HEK293 (cell line): Measurements from ENCODE around the gene PA2G4.

Experiments
- CTCF ChIA-PET: fragments of 350-600 bp; formaldehyde crosslinking; extraction: SDS; loops from one replicate; lab custom pipeline; 2021; ENCODE audit warnings: antibody characterized with exemption; lab: Yijun Ruan, JAX
- POLR2A ChIA-PET: fragments of 300-600 bp; formaldehyde crosslinking; extraction: SDS; loops from one replicate; lab custom pipeline; 2020; ENCODE audit warnings: antibody characterized with exemption, inconsistent platforms; lab: Yijun Ruan, JAX
- H3K27ac ChIP-seq: fragments of 200-500 bp; sonication (Bioruptor generic); 2 replicates; pipeline ENCODE4 v1.5.1; 2014; ENCODE audit warnings: low read depth, low read length, control low read depth, inconsistent platforms; ENCODE audit errors: extremely low read depth
- H3K36me3 ChIP-seq, 2 experiments: fragments of 200-500 bp in 1 of 2; sonication (Bioruptor generic) in 1 of 2; 1 replicate in 1 of 2; 2 replicates in 1 of 2; pipeline ENCODE4 v1.5.1; 2014 to 2017; ENCODE audit warnings: inconsistent platforms in 2 of 2, low read length in 2 of 2; ENCODE audit not compliant: control insufficient read depth in 2 of 2, insufficient read depth in 1 of 2
- H3K4me1 ChIP-seq: fragments of 200-500 bp; sonication (Bioruptor generic); 2 replicates; pipeline ENCODE4 v1.5.1; 2014; ENCODE audit warnings: mild to moderate bottlenecking, low read length, inconsistent platforms; ENCODE audit not compliant: control insufficient read depth, insufficient read depth
- H3K4me3 ChIP-seq: 2 replicates; pipeline ENCODE4 v1.5.1; 2011; ENCODE audit warnings: low read depth, mild to moderate bottlenecking, control low read depth, low read length, moderate library complexity
- H3K9me3 ChIP-seq: fragments of 200-500 bp; sonication (Bioruptor generic); 2 replicates; pipeline ENCODE4 v1.5.1; 2014; ENCODE audit warnings: low read depth, low read length, inconsistent platforms; ENCODE audit not compliant: control insufficient read depth, insufficient read depth
- GLIS2 ChIP-seq: fragments of 450-650 bp; formaldehyde crosslinking; IDR thresholded peaks from 2 replicates; pipeline ENCODE4 v1.5.1; 2016; ENCODE audit warnings: missing biosample characterization, missing genetic modification characterization
- HIC1 ChIP-seq: fragments of 450-650 bp; formaldehyde crosslinking; IDR thresholded peaks from 2 replicates; pipeline ENCODE4 v1.5.1; 2016; ENCODE audit warnings: missing biosample characterization, missing genetic modification characterization
- KLF1 ChIP-seq: fragments of 450-650 bp; formaldehyde crosslinking; IDR thresholded peaks from 2 replicates; pipeline ENCODE4 v1.5.1; 2016; ENCODE audit warnings: missing biosample characterization, missing genetic modification characterization
- KLF17 ChIP-seq: fragments of 450-650 bp; formaldehyde crosslinking; IDR thresholded peaks from 2 replicates; pipeline ENCODE4 v1.5.1; 2016; ENCODE audit warnings: missing biosample characterization, missing genetic modification characterization
- KLF8 ChIP-seq: fragments of 450-650 bp; formaldehyde crosslinking; IDR thresholded peaks from 2 replicates; pipeline ENCODE4 v1.5.1; 2016; ENCODE audit warnings: missing biosample characterization, missing genetic modification characterization
- MYNN ChIP-seq: fragments of 450-650 bp; formaldehyde crosslinking; IDR thresholded peaks from 2 replicates; pipeline ENCODE4 v1.5.1; 2016; ENCODE audit warnings: missing biosample characterization, missing genetic modification characterization, borderline replicate concordance
- WT1 ChIP-seq: fragments of 450-650 bp; formaldehyde crosslinking; IDR thresholded peaks from 2 replicates; pipeline ENCODE4 v1.5.1; 2016; ENCODE audit warnings: missing biosample characterization, missing genetic modification characterization
- ZBTB21 ChIP-seq: fragments of 450-650 bp; formaldehyde crosslinking; IDR thresholded peaks from 2 replicates; pipeline ENCODE4 v1.5.1; 2017; ENCODE audit warnings: missing biosample characterization, missing genetic modification characterization
- ZBTB26 ChIP-seq: fragments of 450-650 bp; formaldehyde crosslinking; optimal IDR thresholded peaks from 2 replicates; pipeline ENCODE3; 2016; ENCODE audit warnings: missing biosample characterization, mild to moderate bottlenecking, missing genetic modification characterization
- ZBTB8A ChIP-seq: fragments of 450-650 bp; formaldehyde crosslinking; IDR thresholded peaks from 2 replicates; pipeline ENCODE4 v1.5.1; 2016; ENCODE audit warnings: missing biosample characterization, missing genetic modification characterization
- ZNF132 ChIP-seq: fragments of 450-650 bp; formaldehyde crosslinking; IDR thresholded peaks from 2 replicates; pipeline ENCODE4 v1.5.1; 2017; ENCODE audit warnings: missing biosample characterization, missing genetic modification characterization, borderline replicate concordance
- ZNF155 ChIP-seq: fragments of 450-650 bp; formaldehyde crosslinking; IDR thresholded peaks from 2 replicates; pipeline ENCODE4 v1.5.1; 2016; ENCODE audit warnings: missing biosample characterization, missing genetic modification characterization
- ZNF394 ChIP-seq: fragments of 450-650 bp; formaldehyde crosslinking; IDR thresholded peaks from 2 replicates; pipeline ENCODE4 v1.5.1; 2016; ENCODE audit warnings: missing biosample characterization, missing genetic modification characterization, mild to moderate bottlenecking, moderate library complexity, borderline replicate concordance
- ZNF518A ChIP-seq: fragments of 450-650 bp; formaldehyde crosslinking; conservative IDR thresholded peaks from 2 replicates; pipeline ENCODE4 v1.5.1; 2016; ENCODE audit warnings: low read depth, missing biosample characterization, missing genetic modification characterization
- ZNF585B ChIP-seq: fragments of 450-650 bp; formaldehyde crosslinking; IDR thresholded peaks from 2 replicates; pipeline ENCODE4 v1.5.1; 2016; ENCODE audit warnings: missing biosample characterization, missing genetic modification characterization
- ZNF621 ChIP-seq: fragments of 450-650 bp; formaldehyde crosslinking; IDR thresholded peaks from 2 replicates; pipeline ENCODE4 v1.5.1; 2017; ENCODE audit warnings: missing biosample characterization, missing genetic modification characterization
- ZNF768 ChIP-seq: fragments of 450-650 bp; formaldehyde crosslinking; IDR thresholded peaks from 2 replicates; pipeline ENCODE4 v1.5.1; 2018; ENCODE audit warnings: missing biosample characterization, mild to moderate bottlenecking, missing genetic modification characterization

Gene PA2G4

GRCh38 chr12:56129206-56129941 lies 25.0 kb downstream of the PA2G4 start (continued):
- peak; percentile 59; the same call in 1 of the 2 replicates for TF ChIP-seq KLF17 (tag by site-specific recombination)
- peak; percentile 80 for TF ChIP-seq HIC1
- no peak for TF ChIP-seq ZBTB21 (tag by site-specific recombination)
- TF ChIP-seq KLF1 (tag by site-specific recombination), result peak; percentile 91
- peak; percentile 75 for TF ChIP-seq GLIS2 (tag by site-specific recombination)
- no peak; the same call in 1 of the 2 replicates for TF ChIP-seq ZNF394 (tag by site-specific recombination)
- TF ChIP-seq ZBTB8A (tag by site-specific recombination), result peak; percentile 51; the same call in 1 of the 2 replicates
- peak; percentile 96 for TF ChIP-seq WT1 (tag by site-specific recombination)
- TF ChIP-seq ZNF132 (tag by site-specific recombination), result no peak
- no peak for TF ChIP-seq ZNF621
- TF ChIP-seq KLF8, result peak; percentile 63
- TF ChIP-seq, all 188 proteins: peak for 32

GRCh38 chr12:56129942-56130495 lies 25.7 kb downstream of the PA2G4 start:
- ChIA-PET CTCF (interaction anchor here (0.9 to 6.8 kb wide), 2 partner anchors 10 to 60 kb away, joined by 4 to 65 read pairs; partner anchors contain the start of gene SMARCC2), POLR2A (interaction anchor here (1.0 to 1.3 kb wide), 2 partner anchors 12 to 14 kb away, joined by 3 read pairs; partner anchors contain the start of gene ZC3H10)
- Histone ChIP-seq H3K4me3 (no peak overlapping the region), H3K4me1 (peaks cover 9% of the 10 kb centered on the region), H3K27ac (no peak overlapping the region), H3K9me3 (no peaks in the 10 kb centered on the region), H3K36me3 (peaks cover 18 to 50% of the 10 kb centered on the region in 2 experiments; a peak in 2 of 3 replicates)
- no peak for TF ChIP-seq ZNF518A (tag by site-specific recombination)
- TF ChIP-seq MYNN, result no peak
- TF ChIP-seq ZNF768 (tag by site-specific recombination), result no peak
- TF ChIP-seq ZNF585B (tag by site-specific recombination), result no peak
- TF ChIP-seq ZNF155 (tag by site-specific recombination), result no peak
- TF ChIP-seq ZBTB26 (tag by site-specific recombination), result no peak
